Hematopoietic multipotent progenitor cell treated with erythropoietin and hydrocortisone succinate and interleukin-3 and kit ligand, for 17 days (in vitro differentiated cells): ENCODE measurements around the gene ZBTB5.
"Not testable (repeated sequence)": the region's sequence is repeated elsewhere in the genome, so short reads cannot be mapped to it uniquely, and the experiment has no call there.

Experiments
- DNase-seq: peaks from one replicate; pipeline ENCODE4 v3.0.0-alpha.2; 2015; ENCODE audit warnings: low spot score

ZBTB5 gene

GRCh38 chr9:37405350-37405749 lies 59.9 kb downstream of the ZBTB5 start:
- DNase-seq, result no peak

GRCh38 chr9:37404590-37404989 lies 60.7 kb downstream of the ZBTB5 start:
- no peak for DNase-seq

GRCh38 chr9:37399336-37399735 lies 65.9 kb downstream of the ZBTB5 start:
- no peak for DNase-seq

- DNase-seq, result no peak
Observed at GRCh38 chr9:37398464-37399025, 66.7 kb downstream of the ZBTB5 start.

- DNase-seq, result not testable (repeated sequence)
Observed at GRCh38 chr9:37397948-37398347, 67.3 kb downstream of the ZBTB5 start.

GRCh38 chr9:37395663-37396062 lies 69.6 kb downstream of the ZBTB5 start:
- DNase-seq, result no peak

GRCh38 chr9:37395229-37395628 lies 70.0 kb downstream of the ZBTB5 start:
- no peak for DNase-seq

- DNase-seq, result no peak
Observed at GRCh38 chr9:37392272-37392671, 73.0 kb downstream of the ZBTB5 start.

GRCh38 chr9:37390759-37391158 lies 74.5 kb downstream of the ZBTB5 start:
- peak; percentile 30 for DNase-seq
